Activated CD4-positive, alpha-beta T cell treated with anti-CD3 and anti-CD28 coated beads for 4 hours (primary cell): Measurements from ENCODE around the gene RELL1.
"Not testable (repeated sequence)": the region's sequence is repeated elsewhere in the genome, so short reads cannot be mapped to it uniquely, and the experiment has no call there.

Experiments used
- DNase-seq, 2 donors: peaks; one replicate each; pipeline ENCODE4 v3.0.0-alpha.2; 2020

RELL1 gene

GRCh38 chr4:37690976-37691375 is 4.8 kb upstream of the RELL1 start:
- no peak for DNase-seq

GRCh38 chr4:37689353-37690095 is 3.3 kb upstream of the RELL1 start:
- DNase-seq, result no peak

DNA sequence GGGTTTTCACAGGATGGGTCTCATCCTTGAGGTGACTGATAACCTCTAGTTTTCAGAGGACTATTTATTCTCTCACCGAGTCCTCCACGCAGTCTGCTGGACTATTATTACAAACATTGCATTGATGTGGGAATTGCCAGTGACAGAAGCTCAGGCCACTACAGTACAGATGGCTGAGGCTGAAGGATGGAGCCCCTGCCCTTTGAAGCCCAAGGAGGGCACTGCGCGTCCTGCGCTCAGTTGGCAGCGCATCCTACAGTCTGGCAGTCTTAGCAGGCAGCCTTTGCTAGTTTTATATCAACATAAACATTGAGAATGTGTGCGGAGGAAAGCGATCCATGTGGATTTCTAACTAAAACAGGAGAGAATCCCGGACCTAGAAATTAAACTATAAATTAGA is 1.5 kb upstream of the RELL1 start:
- DNase-seq, result no peak

DNA sequence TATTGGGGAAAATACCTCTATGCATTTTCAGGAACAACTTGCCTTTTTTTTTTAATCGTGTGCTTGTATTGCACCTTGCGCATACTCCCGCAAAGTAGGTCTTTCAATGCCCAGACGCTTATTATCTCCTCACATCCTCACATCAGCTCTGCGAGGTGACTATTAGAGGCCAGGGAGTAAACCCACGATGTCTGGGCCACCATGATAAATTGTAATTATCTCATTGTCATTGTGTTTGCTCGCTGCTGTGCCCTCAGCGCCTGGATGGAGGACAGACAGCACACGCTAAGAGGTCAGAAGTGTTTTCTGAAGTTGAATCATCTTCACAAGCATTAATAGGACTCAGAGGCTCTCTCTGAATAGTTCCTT is 1.0 kb upstream of the RELL1 start:
- no peak for DNase-seq

DNA sequence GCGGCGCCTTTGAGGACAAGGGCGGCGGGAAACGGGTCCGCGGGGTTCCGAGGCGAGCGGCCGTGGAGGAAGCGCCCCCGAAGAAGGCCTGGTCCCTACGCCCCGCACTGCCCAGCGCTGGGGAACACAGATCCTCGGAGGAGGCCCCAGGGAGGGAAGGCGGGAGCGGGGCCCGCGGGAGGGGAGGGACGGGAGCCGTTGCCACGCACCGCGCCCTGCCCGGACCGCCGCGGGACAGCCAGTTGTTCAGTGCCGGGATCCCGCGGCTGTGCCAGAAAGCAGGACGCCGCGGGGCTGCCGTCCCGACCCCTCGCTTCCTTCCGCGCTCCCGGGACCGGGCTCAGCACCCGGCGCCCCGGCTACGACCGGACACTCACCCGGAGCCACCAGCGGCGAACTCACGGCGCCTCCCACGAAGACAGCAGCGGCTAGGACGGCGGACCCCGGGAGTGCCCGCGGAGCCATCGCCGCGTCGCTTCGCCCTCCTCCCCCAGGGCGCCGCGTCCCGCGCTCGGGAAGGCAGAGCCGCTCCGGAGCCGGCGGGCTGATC is 278 bp downstream of the RELL1 start:
- peak; percentile 31 to 44 for DNase-seq

GRCh38 chr4:37685161-37685822 is 884 bp downstream of the RELL1 start:
- DNase-seq, result peak; percentile 37

DNA sequence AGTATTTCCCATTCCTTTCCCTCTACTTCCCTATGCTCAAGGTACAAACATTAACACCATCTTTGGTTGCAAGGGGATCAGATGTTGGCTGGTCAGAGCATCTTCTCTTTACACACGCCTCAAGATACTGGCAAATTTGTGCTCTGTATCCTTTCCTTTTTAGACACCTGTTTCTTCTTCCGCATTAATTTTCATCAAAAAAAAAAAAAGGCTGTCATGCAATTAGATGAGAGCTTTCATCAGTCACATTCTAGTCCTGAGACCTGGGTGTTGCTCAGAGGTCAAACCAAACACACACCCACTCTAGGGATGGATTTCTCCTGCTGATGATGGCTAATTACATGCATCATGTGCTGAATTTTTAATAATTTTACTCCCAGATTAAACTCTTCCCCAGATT is 2.0 kb downstream of the RELL1 start:
- no peak for DNase-seq

DNA sequence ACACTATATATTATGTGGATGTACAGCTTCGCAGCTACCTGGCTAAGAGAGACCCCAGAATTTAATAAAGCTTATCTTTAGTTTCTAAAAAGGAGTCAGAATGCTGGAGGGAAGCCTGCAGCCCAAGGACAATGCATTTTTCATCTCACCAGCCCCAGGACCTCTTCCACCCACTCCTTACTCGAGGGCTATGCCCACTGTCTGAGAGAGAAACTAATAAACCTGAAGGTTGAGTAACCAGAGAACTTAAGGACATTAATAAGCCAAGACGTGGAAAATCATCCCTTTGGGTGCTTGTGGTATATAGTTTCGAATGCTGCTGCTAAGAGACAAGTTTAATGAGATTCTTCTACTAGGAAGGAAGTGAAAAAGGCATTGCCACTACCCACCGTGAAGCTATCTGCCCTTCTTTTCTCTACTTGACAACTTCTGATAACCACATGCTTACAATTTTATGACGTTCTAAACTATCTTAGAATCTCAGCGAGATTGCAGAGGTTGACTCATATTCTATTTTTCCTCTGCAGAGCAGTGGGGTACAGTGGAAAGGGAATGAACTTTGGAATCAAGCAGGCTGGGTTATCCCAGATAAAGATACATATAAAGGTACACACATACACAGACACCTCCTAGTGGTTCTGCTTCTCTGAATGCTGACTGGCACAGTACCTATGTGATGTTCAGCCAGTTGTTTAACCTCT is 3.3 kb downstream of the RELL1 start:
- DNase-seq, result no peak

DNA sequence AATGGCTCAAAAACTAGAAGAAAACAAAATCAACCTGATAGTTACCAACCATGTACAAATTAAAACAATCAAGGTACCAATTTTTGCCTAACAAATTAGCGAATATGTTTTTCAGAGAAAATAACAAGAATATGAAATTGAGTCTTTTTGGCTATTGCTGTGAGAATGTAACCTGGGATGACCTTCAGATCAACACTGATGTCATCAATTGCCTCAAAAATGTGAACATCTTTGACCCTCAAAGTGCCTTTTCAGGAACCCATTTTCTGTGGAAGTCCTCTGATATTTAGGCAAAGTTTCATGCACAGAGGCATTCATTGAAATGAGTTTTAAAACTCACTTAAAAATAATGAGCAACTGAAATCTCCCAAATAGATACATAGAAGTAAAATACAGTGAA is 6.1 kb downstream of the RELL1 start:
- no peak for DNase-seq

- DNase-seq, result no peak
Observed at GRCh38 chr4:37679301-37679700, 6.9 kb downstream of the RELL1 start.

DNA sequence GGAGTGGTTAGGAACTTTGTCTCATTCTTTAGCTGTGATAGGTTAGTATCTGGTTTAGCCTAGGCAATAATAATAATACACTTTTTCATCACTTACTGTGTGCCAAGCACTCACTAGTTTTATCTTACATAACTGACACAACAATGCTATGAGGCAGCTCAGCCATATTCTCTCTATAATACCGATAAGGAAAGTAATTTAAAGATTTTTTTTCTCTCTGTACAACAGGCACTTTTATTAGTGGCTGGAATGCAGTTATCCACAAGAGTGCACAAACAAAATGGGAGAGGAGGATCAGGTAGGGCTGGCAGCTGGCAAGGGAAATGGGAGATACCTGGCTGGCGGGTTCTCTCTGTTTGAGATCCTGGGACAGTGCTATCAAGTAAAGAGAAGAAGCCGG is 7.6 kb downstream of the RELL1 start:
- no peak for DNase-seq

DNA sequence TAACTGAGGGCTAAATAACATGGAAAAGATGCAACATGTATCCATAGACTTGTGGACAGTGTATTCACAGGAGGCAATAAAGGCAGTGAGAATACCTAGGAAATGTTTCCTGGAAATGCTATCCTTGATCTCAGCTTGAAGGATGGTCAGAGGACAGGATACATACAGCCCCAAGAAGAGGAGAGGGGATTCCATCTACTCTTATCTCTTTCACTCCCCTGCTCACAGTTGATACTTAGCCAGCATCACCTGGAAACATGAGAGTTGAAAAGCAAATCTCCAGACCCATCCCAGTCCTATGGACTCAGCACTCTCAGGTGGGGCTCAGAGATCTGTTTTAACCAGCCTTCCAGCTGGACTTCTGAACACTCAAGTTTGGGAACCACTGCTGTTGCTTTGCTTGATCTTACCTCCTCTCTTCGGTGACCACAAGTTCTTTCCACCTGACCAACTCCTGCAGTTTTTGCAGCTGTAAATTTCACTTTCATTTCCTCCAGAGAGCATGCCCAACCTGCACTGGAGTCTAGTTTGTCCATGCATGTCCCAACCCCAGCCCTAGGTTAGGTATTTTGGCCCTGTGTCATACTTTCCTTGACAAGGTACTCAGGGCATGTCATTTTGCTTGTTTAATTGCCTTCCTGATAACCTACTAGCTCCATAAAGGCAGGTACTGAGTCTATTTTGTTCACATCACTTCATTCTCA is 10.4 kb downstream of the RELL1 start:
- no peak for DNase-seq

DNA sequence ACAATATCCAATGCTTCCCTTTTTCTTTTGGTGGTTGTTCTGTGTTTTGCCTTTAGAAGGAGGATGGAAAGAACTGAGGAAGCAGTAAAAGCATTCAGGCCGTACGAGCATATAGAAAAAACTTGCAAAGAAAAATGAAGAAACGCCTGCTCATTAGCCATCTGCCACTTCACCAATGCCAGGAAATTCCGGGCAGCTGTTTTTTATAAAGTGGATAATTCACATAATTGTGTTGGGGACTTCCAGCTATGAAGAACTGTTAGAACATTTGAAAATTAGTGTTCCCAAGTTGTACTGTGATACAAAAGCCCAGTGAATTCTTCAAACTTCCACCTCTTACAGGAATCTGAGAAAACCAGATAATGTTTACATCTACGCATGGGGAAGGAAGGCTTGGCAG is 11.7 kb downstream of the RELL1 start:
- no peak for DNase-seq

DNA sequence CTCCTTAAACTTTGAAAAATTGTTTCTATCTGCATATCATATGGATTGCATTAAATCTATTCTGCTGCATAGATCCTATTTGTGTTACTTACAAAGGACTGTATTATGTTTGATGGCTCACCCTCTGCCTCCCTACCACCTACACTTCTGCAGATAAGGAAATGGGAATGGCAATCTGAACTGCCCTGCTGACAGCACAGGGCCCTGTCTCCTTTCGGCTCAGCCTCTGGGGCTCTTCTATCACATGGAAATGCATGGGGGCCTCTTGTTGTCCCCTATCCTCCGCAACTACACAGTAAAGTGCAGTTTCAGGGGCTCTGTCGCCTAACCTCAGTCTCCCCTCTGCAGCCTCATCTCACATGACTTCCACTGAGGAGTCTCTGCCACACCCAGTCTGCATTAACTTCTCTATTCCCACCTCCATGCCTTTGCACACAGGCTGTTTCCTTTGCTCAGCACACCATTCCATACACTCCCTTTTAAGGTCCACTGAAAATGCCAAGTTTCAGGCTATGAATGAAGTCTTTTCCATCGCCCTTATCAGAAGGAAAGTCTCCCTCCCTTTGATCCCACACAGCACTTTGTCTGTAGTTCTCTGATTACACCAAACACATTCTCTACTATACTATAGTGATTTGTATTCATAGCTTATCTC is 12.5 kb downstream of the RELL1 start:
- DNase-seq, result no peak

- no peak for DNase-seq
Observed at GRCh38 chr4:37671072-37671471, 15.1 kb downstream of the RELL1 start.

DNA sequence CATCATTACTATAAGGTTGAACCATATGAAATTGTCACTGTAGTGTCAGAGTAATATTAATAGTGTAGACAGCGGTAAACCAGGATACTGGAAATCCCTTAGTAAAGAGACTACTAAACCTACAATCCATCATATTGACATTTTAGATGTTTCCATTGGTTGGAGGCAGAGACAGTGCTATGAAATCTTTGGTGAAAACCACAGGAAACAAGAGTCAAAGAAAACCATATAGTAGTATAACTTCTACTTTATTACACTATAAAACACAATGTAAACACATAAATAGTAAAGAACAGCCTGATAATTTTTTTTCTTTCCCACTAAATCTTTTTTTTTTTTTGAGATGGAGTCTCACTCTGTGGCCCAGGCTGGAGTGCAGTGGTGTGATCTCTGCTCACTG is 15.9 kb downstream of the RELL1 start:
- DNase-seq, result no peak

DNA sequence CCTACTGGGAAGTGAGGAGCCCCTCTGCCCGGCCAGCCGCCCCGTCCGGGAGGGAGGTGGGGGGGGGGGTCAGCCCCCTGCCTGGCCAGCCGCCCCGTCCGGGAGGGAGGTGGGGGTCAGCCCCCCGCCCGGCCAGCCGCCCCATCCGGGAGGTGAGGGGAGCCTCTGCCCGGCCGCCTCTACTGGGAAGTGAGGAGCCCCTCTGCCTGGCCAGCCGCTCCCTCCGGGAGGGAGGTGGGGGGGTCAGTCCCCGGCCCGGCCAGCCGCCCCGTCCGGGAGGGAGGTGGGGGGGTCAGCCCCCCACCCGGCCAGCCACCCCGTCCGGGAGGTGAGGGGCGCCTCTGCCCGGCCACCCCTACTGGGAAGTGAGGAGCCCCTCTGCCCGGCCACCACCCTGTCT is 17.1 kb downstream of the RELL1 start:
- DNase-seq, result not testable (repeated sequence)

DNA sequence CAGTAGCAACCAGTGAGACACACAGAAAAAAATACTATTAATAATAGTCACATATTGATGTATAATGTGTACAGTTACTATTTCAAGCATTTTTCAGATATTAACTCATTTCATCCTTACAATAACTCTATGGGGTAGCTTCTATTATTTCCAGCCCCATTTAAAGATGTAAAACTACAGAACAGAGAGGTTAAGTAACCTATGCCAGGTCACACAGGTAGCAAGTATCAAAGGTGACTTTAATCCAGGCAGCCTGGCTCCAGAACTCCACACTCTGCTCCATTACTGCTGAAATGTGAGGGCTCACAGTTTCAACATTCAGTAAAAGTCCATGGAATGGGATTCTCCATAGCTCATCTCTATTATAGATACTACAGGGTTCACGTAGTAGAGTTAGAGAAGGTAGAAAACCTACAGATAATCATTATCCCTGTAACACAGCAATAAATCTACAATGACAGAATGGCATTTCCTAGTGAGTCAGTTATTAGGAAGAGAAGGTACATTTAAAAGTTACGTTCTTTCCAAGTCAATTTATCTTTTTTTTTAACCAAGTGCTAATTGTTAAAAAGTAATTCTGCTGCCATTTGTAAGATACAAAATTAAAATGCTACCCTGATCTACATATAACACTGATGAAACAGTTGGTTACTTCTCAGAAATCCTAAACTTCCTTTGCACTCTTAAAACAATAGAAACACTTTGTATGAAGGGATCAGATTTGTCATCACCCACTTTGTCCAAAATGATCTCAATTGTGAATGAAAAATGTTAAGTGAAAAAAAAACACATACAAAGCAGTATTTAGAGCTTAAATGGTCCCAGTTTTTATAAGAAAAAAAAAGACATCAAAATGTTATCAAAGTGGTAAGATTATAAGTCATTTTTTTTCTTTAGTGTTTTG is 18.7 kb downstream of the RELL1 start:
- no peak for DNase-seq

DNA sequence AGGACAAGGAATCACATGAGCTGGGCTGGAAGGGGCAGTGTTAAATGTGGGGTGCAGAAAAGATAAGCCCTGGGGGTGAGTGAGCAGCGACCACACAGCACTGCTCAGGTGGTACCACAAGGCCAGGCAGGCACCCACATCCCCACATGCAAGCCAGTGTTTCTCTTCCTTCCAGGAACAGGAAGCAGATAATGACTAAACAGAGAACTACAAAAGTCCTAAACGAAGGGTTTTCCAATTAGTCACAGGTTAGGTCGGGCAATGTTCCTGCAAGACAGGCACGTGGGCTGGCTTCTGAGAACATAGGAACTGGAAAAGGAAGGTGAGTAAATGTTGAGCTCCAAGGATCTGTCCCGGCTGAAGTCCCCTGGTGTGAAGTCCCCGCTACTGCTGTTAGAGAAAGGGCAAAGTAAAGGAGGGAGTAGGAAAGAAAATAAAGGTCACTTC is 19.5 kb downstream of the RELL1 start:
- DNase-seq, result peak; percentile 12 to 14

GRCh38 chr4:37665333-37666320 is 20.5 kb downstream of the RELL1 start:
- DNase-seq, result no peak
